Gastrocnemius medialis (tissue), 4 donors: ENCODE data around the gene SAMD4B.
"Not testable (repeated sequence)": the region's sequence is repeated elsewhere in the genome, so short reads cannot be mapped to it uniquely, and the experiment has no call there.

Experiments used
- POLR2A ChIP-seq, 2 donors: fragments of 450-650 bp; IDR thresholded peaks; one replicate each; pipeline ENCODE4 v1.6.1; 2017; ENCODE audit warnings: antibody characterized with exemption in 2 of 2, mild to moderate bottlenecking in 2 of 2, moderate library complexity in 2 of 2
- TF ChIP-seq, protein P1 (sequence below), 5 experiments: fragments of 450-650 bp in 3 of 5; fragments of 200-600 bp in 2 of 5; sonication (generic) in 2 of 5; IDR thresholded peaks in 4 of 5; conservative IDR thresholded peaks in 1 of 5; 1 replicate in 4 of 5; 2 replicates in 1 of 5; pipeline ENCODE4 v1.5.1; 2016 to 2019; ENCODE audit warnings: antibody characterized with exemption in 5 of 5, mild to moderate bottlenecking in 3 of 5, moderate library complexity in 3 of 5

DNA sequence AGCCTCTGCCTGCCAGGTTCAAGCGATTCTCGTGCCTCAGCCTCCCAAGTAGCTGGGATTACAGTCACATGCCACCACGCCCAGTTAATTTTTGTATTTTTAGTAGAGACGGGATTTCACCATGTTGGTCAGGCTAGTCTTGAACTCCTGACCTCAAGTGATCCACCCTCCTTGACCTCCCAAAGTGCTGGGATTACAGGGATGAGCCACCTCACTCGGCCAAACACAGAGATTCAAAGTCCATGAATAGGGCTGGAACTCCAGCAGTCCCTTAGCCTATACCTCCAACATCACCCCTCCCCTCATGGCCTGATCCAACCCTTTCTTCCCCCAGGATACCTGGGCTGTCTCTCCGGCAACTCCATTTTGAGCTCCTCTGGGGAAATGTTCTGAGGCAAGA is 9.5 kb upstream of the SAMD4B start:
- TF ChIP-seq, protein P1, sequence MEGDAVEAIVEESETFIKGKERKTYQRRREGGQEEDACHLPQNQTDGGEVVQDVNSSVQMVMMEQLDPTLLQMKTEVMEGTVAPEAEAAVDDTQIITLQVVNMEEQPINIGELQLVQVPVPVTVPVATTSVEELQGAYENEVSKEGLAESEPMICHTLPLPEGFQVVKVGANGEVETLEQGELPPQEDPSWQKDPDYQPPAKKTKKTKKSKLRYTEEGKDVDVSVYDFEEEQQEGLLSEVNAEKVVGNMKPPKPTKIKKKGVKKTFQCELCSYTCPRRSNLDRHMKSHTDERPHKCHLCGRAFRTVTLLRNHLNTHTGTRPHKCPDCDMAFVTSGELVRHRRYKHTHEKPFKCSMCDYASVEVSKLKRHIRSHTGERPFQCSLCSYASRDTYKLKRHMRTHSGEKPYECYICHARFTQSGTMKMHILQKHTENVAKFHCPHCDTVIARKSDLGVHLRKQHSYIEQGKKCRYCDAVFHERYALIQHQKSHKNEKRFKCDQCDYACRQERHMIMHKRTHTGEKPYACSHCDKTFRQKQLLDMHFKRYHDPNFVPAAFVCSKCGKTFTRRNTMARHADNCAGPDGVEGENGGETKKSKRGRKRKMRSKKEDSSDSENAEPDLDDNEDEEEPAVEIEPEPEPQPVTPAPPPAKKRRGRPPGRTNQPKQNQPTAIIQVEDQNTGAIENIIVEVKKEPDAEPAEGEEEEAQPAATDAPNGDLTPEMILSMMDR (IDR thresholded peaks at IDR 0.05 in 4 of 5, conservative IDR thresholded peaks at IDR 0.05 in 1 of 5), result not testable (repeated sequence)
- TF ChIP-seq POLR2A (IDR thresholded peaks at IDR 0.05), result not testable (repeated sequence)
